ENCODE data around the gene ARHGAP8. TPM values are rescaled to one million over a fixed set of nuclear protein-coding genes. Genes with fewer than 3 reads are reported as not detected.

ARHGAP8 gene
- total and polyA plus RNA-seq, 12 donors, result 0.17 to 0.53 (median 0.33) TPM; not detected in 5

GRCh38 chr22:44827666-44828190 lies 75.4 kb downstream of the ARHGAP8 start:
- no peak for ATAC-seq
- TF ChIP-seq, protein P1, sequence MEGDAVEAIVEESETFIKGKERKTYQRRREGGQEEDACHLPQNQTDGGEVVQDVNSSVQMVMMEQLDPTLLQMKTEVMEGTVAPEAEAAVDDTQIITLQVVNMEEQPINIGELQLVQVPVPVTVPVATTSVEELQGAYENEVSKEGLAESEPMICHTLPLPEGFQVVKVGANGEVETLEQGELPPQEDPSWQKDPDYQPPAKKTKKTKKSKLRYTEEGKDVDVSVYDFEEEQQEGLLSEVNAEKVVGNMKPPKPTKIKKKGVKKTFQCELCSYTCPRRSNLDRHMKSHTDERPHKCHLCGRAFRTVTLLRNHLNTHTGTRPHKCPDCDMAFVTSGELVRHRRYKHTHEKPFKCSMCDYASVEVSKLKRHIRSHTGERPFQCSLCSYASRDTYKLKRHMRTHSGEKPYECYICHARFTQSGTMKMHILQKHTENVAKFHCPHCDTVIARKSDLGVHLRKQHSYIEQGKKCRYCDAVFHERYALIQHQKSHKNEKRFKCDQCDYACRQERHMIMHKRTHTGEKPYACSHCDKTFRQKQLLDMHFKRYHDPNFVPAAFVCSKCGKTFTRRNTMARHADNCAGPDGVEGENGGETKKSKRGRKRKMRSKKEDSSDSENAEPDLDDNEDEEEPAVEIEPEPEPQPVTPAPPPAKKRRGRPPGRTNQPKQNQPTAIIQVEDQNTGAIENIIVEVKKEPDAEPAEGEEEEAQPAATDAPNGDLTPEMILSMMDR (IDR thresholded peaks at IDR 0.05), result no peak
- no peak for DNase-seq
- no peaks in the 10 kb centered on the region for H3K36me3 ChIP-seq
- intact Hi-C loops (cut with DNase I), result loop anchor here in 5 of 10 donors (10.0 kb wide), 2 partner anchors 267 to 437 kb away; no protein-coding TSS in a partner anchor
- H3K27me3 ChIP-seq, result peaks cover 0 to 6% (median 0%) of the 10 kb centered on the region in 7 donors
- no peak overlapping the region for H3K4me3 ChIP-seq
- no peaks in the 10 kb centered on the region for H3K4me1 ChIP-seq
- no peak overlapping the region for H3K27ac ChIP-seq
- peaks cover 0 to 17% (median 11%) of the 10 kb centered on the region in 11 donors for H3K9me3 ChIP-seq
- WGBS, 2 donors, result 85 to 87% methylated on average over 16 of the region's 16 CpGs

GRCh38 chr22:44828193-44828592 lies 75.8 kb downstream of the ARHGAP8 start:
- Histone ChIP-seq H3K4me3 (no peak overlapping the region), H3K27ac (no peak overlapping the region), H3K4me1 (no peaks in the 10 kb centered on the region), H3K36me3 (no peaks in the 10 kb centered on the region), H3K27me3 (peaks cover 0 to 6% (median 0%) of the 10 kb centered on the region in 7 donors), H3K9me3 (peaks cover 0 to 20% (median 13%) of the 10 kb centered on the region in 11 donors)
- DNase-seq, result no peak
- TF ChIP-seq, protein P1 (IDR thresholded peaks at IDR 0.05), result peak in 6 of 9 donors; percentile 6 to 40 (median 20)
- WGBS, 2 donors, result 58 to 59% methylated on average over 8 of the region's 8 CpGs
- no peak for ATAC-seq
- intact Hi-C loops (cut with DNase I), result loop anchor here in 5 of 10 donors (10.0 kb wide), 2 partner anchors 267 to 437 kb away; no protein-coding TSS in a partner anchor

GRCh38 chr22:44831885-44832284 lies 79.5 kb downstream of the ARHGAP8 start:
- Histone ChIP-seq H3K4me3 (no peak overlapping the region), H3K4me1 (no peaks in the 10 kb centered on the region), H3K9me3 (peaks cover 0 to 50% (median 39%) of the 10 kb centered on the region in 11 donors), H3K27me3 (peaks cover 0 to 2% (median 0%) of the 10 kb centered on the region in 7 donors), H3K27ac (no peak overlapping the region), H3K36me3 (no peaks in the 10 kb centered on the region)
- TF ChIP-seq, protein P1 (IDR thresholded peaks at IDR 0.05), result no peak
- ATAC-seq, result no peak
- 61% methylated on average over 1 of the region's 1 CpG for WGBS, 2 donors
- intact Hi-C loops (cut with DNase I), result no loop called here
- DNase-seq, result no peak

DNA sequence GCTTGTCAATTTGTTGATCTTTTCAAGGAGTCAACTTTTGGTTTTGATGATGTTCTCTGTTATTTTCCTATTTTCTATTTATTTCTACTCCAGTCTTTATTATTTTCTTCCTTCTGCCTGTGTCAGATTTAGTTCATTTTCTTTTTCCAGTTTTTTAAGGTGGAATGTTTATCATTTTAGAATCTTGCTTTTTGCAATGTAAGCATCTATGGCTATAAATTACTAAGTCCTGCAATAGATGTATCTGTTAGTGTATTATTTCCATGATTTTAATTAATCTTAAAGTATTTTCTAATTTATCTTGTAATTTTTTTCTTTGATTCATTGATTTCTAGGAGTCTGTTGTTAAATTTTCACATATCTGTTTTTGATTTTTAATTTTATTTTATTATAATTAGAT lies 81.7 kb downstream of the ARHGAP8 start:
- ATAC-seq, result no peak
- Histone ChIP-seq H3K4me1 (no peaks in the 10 kb centered on the region), H3K36me3 (no peaks in the 10 kb centered on the region), H3K9me3 (peaks cover 0 to 49% (median 39%) of the 10 kb centered on the region in 11 donors), H3K27ac (no peak overlapping the region), H3K4me3 (no peak overlapping the region), H3K27me3 (peaks cover 0 to 11% (median 0%) of the 10 kb centered on the region in 7 donors)
- TF ChIP-seq, protein P1 (IDR thresholded peaks at IDR 0.05), result no peak
- no peak for DNase-seq
- intact Hi-C loops (cut with DNase I), result no loop called here
